ENCODE data around the gene NBEA.

The NBEA gene

DNA sequence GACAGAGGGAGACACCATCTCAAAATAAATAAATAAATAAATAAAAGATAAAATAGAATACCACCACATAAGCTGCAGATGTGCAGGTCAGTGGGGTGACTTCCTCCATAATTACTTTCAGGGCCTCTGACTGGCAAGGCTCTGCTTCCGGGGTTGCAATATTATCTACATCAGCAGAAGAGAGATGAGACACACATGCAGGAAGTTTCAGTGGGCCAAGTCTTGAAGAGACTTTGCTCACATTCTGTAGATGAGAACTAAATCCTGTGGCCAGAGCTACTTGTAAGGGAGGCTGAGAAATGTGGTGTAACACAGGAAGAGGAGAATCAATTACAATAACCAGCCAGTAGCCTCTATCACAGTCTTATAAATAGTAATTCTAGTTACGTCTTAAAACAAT is 624.3 kb downstream of the NBEA start:
- Histone ChIP-seq H3K4me3 (replicated peaks; ENCODE audit: insufficient read depth, low read length) (no peak overlapping the region), H3K27ac (replicated peaks) (no peak overlapping the region), H3K27me3 (ENCODE audit: insufficient read depth, poor library complexity, severe bottlenecking) (no peaks in the 10 kb centered on the region)
- TF ChIP-seq GABPA (IDR thresholded peaks at IDR 0.05; ENCODE audit: low read depth) = no peak
- no peak for TF ChIP-seq SPI1 (IDR thresholded peaks at IDR 0.05; ENCODE audit: borderline replicate concordance, low read depth)
- TF ChIP-seq POLR2AphosphoS5 (IDR thresholded peaks at IDR 0.05; ENCODE audit: low read depth) = no peak
- TF ChIP-seq CTCF (IDR thresholded peaks at IDR 0.05; ENCODE audit: insufficient read depth, low read length) = no peak
- no peak for TF ChIP-seq REST (IDR thresholded peaks at IDR 0.05; ENCODE audit: insufficient replicate concordance, low read depth)
- no peak for DNase-seq (ENCODE audit: low read depth in 1 of 2, low spot score in 1 of 2)

DNA sequence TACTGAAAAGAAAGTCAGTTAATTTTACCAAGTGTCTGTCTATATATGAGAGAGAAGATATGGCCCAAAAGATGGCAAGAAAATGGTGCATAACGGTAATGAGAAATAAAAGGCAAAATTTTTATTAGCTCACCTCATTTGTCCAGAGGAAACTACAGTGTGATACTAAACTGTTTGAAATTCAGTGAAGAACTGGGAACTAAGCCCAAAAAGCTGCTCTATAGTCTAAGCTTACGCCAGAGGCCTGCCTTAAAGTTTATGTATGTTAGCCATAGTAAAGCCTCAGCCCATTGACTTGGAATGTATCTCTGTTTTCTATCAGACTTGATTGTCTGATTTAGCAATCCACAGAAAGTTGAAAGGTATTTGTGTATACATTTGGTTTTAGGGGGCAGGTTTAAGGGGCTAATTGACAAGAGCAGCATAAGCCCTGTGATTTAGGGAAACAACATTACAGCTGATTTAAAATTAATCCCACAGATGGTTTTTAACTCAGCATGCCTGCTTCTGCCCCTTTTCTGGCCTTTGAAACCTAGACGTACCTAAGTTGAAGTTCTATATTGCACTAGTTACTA is 625.4 kb downstream of the NBEA start:
- TF ChIP-seq POLR2AphosphoS5 (IDR thresholded peaks at IDR 0.05; ENCODE audit: low read depth) = no peak
- H3K27ac ChIP-seq (replicated peaks) = no peak overlapping the region
- H3K27me3 ChIP-seq (ENCODE audit: insufficient read depth, poor library complexity, severe bottlenecking) = no peaks in the 10 kb centered on the region
- no peak for DNase-seq (ENCODE audit: low read depth in 1 of 2, low spot score in 1 of 2)
- H3K4me3 ChIP-seq (replicated peaks; ENCODE audit: insufficient read depth, low read length) = no peak overlapping the region

GRCh38 chr13:35573639-35574038 is 631.6 kb downstream of the NBEA start:
- Histone ChIP-seq H3K27ac (replicated peaks) (no peak overlapping the region), H3K4me3 (replicated peaks; ENCODE audit: insufficient read depth, low read length) (no peak overlapping the region), H3K27me3 (ENCODE audit: insufficient read depth, poor library complexity, severe bottlenecking) (no peaks in the 10 kb centered on the region)
- TF ChIP-seq POLR2AphosphoS5 (IDR thresholded peaks at IDR 0.05; ENCODE audit: low read depth) (no peak), SPI1 (IDR thresholded peaks at IDR 0.05; ENCODE audit: borderline replicate concordance, low read depth) (no peak), CTCF (IDR thresholded peaks at IDR 0.05; ENCODE audit: insufficient read depth, low read length) (no peak)
- DNase-seq (ENCODE audit: low read depth in 1 of 2, low spot score in 1 of 2) = no peak

DNA sequence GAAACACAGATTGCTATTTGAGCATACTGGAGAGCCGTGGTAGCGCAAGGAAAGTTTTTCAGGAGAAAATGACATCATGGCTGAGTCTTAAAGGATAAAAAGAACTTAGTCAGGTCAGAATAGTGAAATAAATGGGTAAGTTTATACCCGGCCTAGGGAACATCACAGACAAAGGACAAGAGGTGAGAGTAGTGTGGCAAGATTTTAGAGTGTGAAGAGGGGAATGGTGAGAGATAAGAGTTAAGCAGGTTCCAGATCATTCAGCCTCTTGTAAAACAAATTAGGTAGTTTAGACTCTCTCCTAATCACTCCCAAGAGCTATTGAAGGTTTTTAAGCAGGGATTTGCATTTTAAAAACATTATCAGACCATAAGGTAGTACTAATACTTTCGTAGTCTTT is 650.4 kb downstream of the NBEA start:
- no peak for DNase-seq (ENCODE audit: low read depth in 1 of 2, low spot score in 1 of 2)
- H3K27me3 ChIP-seq (ENCODE audit: insufficient read depth, poor library complexity, severe bottlenecking) = no peaks in the 10 kb centered on the region
- no peak overlapping the region for H3K27ac ChIP-seq (replicated peaks)
- no peak overlapping the region for H3K4me3 ChIP-seq (replicated peaks; ENCODE audit: insufficient read depth, low read length)
- TF ChIP-seq CTCF (IDR thresholded peaks at IDR 0.05; ENCODE audit: insufficient read depth, low read length) (no peak), GABPA (IDR thresholded peaks at IDR 0.05; ENCODE audit: low read depth) (no peak), SPI1 (IDR thresholded peaks at IDR 0.05; ENCODE audit: borderline replicate concordance, low read depth) (no peak), REST (IDR thresholded peaks at IDR 0.05; ENCODE audit: insufficient replicate concordance, low read depth) (no peak), POLR2AphosphoS5 (IDR thresholded peaks at IDR 0.05; ENCODE audit: low read depth) (no peak)
